Activated T-cell treated with anti-CD3 and anti-CD28 coated beads, Interleukin-2, amount 50 U/mL, for 1 hour (primary cell): ENCODE measurements around the gene EEF1G.

ENCODE experiments used
- DNase-seq: peaks from one replicate; pipeline ENCODE4 v3.0.0-alpha.2; 2020

Gene EEF1G

DNA sequence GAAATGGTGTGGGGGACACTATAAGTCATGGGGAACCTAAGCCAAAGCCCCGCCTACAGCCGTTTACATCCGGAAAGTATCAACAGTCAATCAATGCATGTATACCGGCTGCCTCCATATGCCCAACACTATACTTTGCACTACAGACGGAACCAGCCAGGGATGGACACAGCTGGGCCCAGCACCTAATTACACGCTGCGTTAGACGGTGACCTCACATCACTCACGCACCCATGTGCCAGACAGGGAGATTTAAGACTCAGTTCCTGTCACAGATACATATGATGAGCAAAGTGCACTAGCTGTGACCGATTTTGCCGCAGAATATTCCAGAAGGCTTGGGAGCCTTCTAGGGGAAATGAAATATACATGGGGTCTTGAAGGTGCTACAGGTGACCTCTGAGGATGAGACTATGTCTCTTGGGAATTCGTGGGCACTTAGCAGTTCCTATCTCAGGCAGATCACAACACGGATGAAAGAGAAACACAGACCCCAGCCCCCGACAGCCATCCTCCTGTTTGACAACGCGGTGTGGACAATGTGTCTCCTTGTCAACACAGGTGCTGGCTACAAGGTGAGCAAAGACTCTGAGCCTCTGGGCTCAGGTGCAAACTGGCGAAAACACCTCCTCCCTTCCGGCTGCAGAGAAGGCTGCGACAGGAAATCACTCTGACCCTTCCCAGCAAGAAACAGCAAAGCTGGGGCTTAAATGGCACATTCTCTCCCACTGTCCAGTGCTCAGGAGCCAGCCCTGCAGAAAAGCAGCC lies 35.0 kb downstream of the EEF1G start:
- no peak for DNase-seq

DNA sequence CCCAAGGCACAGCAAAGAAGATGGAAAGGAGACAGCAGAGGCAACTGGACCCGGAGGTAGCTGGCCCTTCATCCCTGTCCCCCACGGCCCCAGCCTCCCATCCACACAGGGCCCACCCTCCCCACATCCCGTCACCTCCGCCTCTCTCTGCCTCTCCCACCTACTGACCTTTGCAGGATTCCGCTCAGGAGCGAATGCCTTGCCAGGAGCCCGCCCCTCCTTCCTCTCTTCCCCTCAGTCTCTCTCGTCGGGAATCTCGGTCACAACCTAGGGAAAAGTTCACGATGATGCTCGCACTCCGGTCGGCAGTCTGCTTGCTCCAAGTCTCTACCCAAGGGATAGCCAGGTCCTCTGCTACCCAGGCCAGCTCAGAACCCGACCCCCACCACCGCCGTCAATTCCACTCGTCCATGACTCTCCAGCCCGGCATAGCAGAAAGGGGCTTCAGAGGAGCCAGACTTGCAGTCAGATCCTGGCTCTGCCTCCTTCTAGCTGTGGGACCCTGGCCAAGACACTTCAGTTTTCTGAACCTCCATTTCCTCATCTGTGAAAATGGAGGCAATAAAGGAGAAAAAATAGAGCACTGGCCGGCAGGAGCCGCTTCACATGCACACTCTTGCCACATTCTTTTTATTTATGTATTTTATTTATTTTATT lies 37.3 kb downstream of the EEF1G start:
- DNase-seq: no peak

DNA sequence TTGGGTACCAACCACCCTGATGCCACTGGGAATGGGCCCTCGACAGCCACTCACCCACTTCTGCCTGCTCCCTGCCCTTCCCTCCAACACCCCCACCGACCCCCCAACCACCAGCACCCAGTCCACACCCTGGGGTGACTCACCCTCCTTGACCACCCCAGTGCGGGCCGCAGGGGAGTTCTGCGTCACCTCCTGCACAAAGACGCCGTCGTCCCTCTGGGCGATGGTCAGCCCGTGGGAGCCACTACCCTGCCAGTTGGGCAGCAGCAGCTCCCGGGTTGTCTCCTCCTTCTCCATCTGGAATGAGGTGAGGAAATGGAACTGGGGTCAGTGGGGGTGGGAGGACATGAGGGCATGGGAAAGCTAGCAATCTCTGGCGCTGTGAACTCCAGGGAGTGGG lies 37.9 kb downstream of the EEF1G start:
- DNase-seq: no peak

DNA sequence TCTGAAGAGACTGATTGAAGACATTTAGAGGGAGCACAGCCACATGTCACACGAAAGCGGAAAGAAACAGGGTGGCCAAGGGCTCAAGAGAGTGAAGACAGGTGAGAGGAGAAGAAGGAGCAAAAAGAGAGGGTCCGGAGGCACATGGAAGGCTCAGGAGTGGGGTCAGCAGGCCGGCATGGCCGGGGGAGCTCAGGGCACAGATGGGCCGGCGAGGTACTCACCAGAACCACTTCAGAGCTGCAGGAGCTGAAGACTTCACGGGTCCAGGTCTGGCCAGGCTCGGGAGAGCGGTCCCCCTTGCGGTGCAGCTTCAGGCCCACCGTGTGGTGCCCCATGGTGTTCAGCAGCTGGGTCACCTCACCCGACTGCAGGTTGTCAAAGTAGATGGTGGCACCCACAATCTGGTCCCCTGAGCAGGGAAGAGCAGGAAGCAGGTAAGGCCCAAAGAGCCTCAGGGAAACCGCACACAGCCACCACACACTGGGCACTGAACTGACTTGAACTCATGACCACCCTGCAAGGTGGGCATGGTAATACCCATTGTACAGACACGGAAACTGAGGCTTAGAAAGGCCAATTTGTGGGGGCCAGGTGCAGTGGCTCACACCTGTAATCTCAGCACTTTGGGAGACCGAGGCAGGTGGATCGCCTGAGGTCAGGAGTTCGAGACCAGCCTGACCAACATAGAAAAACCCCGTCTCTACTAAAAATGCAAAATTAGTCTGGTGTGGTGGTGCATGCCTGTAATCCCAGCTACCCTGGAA lies 38.7 kb downstream of the EEF1G start:
- no peak for DNase-seq

DNA sequence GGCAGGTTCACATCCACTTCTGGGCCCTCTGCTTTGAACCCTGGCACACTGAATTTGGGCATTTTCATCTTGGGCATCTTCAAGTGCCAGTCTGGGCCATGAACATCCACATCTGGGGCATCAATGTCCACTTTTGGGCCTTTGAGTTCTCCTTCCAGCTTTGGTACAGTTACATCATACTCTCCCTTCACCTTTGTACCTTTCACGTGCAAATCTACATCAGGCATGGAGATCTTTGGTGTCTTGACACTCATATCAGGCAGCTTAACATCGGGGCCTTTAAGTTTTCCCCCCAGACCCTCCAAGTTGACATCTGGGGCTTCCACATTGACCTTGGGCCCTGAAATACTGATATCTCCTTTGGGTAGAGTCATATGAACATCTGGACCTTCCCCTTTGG lies 41.6 kb downstream of the EEF1G start:
- no peak for DNase-seq

DNA sequence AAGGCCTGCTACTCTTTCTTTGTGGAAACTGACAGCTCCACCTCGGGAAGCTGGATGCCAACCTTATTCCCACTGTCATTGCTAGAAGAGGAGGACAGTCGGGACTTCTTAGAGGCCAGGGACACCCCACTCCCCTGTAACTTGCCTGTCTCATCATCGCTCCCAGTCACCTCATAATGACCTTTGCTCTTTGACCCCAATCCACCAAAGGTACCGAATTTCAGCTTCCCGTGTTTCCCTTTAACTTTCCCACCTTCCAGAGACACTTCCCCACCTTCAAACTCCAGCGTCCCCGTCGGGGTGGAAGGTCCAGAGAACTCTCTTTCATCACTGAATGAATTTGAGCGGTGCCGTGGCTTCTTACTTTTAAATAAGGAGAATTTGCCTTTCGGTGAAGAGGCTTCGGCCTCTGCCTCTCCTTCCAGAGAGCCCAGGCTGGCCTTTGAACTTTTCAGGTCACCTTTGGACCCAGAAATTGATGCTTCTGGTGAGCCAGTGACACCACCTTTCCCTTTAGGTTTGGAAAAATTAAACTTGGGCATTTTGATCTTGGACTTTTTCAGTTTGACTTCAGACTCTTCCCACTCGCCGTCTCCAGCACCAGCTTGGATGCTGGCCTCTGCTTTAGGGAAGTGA lies 56.8 kb downstream of the EEF1G start:
- no peak for DNase-seq

DNA sequence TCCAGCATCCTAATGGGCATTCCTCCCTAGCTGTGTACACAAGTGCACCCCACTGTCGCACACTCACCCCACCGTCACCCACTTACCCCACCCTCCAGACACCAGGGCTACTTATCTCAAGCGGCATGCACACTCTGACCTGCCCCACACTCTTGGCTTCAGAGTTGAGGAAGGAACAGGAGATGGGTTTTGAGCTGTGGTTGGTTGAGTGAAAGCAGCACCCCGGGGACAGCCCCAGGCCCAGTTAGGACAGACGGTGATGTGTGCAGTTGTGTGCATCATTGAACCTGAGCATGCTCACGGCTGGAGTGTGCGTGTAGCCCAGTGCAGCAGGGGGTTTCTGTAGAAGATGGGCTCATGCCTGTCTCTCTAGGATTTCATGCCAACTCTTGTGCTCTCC lies 59.5 kb downstream of the EEF1G start:
- no peak for DNase-seq

DNA sequence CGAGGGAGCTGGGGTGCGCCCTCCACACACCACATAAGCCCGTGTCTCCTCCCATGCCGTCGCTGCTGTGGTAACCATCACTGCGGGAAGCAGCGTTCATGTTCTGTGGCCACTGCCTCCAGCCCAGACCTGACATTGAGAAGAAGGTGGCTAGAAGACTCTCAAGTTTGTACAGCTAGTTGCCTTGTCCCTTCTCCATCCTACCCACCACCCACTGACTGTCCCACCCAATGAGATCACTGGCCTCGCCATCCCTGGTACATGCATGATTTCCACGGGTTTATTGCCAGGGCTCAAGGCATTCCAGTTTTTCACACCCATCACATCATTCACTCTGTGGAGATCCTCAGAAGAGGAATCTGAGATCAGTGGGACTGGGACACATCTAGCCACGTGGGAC lies 60.1 kb downstream of the EEF1G start:
- DNase-seq: no peak

DNA sequence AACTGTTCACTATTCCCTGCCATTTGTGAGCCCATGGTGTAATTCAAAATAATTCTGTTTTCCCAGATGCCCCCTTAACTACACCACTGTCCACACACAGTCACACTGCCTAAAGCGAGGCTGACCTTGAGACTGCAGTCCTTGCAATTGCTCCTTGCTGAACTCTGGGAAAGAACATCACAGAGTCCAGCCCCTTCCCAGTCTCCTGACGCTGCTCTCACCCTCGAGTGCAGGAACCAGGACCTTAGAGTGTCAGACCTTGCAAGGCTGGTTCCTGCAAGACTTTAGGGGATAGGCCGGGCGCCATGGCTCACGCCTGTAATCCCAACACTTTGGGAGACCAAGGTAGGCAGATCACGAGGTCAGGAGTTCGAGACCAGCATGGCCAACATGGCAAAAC lies 60.7 kb downstream of the EEF1G start:
- no peak for DNase-seq
